ENCODE results near the gene MPG. TPM values are rescaled to one million over a fixed set of nuclear protein-coding genes. Genes with fewer than 3 reads are reported as not detected.

Gene MPG
- total RNA-seq, 1 experiment from 2014 or later = 85.7 TPM

DNA sequence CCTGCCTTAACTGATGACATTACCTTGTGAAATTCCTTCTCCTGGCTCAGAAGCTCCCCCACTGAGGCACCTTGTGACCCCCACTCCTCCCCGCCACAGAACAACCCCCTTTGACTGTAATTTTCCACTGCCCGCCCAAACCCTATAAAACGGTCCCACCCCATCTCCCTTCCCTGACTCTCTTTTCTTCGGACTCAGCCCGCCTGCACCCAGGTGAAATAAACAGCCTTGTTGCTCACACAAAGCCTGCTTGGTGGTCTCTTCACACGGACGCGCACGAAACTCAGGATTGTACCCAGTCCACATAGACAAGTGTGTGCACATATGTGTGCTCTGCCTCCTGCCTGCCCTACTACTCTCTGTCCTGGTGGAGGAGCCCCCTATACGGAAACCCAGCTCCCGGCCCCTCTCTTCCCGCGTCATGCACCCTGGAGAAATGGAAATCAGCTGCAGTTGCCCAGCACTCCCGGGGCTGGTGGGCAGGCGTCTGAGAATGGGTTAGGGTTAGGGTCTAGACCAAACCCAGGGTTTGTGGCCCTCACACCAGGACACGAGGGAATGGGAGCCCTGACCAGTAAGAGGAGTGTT, 3.2 kb upstream of the MPG start:
- no TSS peak for BruUV-seq (replicated peaks)
- DNase-seq (ENCODE audit: low read depth, low spot score) (no peak), ATAC-seq (no peak)
- Histone ChIP-seq H3K27ac (ENCODE audit: low read length) (0 out of 2 replicates have a peak overlapping the region, but pooled peaks have one; percentile 11), H3K27me3 (ENCODE audit: control insufficient read depth, insufficient read depth, low read length) (no peaks in the 10 kb centered on the region), H3K4me3 (ENCODE audit: low read depth in 2 of 2, low read length in 2 of 2) (no peak overlapping the region), H3K4me1 (ENCODE audit: control insufficient read depth, insufficient read depth, low read length) (peaks cover 63% of the 10 kb centered on the region), H3K9me3 (ENCODE audit: control insufficient read depth, insufficient read depth, low read depth, low read length) (no peaks in the 10 kb centered on the region), H3K36me3 (ENCODE audit: control insufficient read depth, insufficient read depth, low read length) (no peaks in the 10 kb centered on the region)
- CTCF ChIA-PET = interaction anchor here (0.5 to 1.2 kb wide), 4 partner anchors 9 to 333 kb away, joined by 3 to 6 read pairs (median 4); no protein-coding TSS in a partner anchor
- intact Hi-C loops (cut with micrococcal nuclease; ENCODE audit: unreplicated experiment) = no loop called here
- POLR2A ChIA-PET = no interaction called here
- in situ Hi-C loops (cut with HindIII; ENCODE audit: low pct_unique_long_range_greater_than_20kb, low sequenced_read_pairs) = no loop called here
- TF ChIP-seq, protein P1, sequence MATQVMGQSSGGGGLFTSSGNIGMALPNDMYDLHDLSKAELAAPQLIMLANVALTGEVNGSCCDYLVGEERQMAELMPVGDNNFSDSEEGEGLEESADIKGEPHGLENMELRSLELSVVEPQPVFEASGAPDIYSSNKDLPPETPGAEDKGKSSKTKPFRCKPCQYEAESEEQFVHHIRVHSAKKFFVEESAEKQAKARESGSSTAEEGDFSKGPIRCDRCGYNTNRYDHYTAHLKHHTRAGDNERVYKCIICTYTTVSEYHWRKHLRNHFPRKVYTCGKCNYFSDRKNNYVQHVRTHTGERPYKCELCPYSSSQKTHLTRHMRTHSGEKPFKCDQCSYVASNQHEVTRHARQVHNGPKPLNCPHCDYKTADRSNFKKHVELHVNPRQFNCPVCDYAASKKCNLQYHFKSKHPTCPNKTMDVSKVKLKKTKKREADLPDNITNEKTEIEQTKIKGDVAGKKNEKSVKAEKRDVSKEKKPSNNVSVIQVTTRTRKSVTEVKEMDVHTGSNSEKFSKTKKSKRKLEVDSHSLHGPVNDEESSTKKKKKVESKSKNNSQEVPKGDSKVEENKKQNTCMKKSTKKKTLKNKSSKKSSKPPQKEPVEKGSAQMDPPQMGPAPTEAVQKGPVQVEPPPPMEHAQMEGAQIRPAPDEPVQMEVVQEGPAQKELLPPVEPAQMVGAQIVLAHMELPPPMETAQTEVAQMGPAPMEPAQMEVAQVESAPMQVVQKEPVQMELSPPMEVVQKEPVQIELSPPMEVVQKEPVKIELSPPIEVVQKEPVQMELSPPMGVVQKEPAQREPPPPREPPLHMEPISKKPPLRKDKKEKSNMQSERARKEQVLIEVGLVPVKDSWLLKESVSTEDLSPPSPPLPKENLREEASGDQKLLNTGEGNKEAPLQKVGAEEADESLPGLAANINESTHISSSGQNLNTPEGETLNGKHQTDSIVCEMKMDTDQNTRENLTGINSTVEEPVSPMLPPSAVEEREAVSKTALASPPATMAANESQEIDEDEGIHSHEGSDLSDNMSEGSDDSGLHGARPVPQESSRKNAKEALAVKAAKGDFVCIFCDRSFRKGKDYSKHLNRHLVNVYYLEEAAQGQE (IDR thresholded peaks at IDR 0.05; ENCODE audit: insufficient read depth in 1 of 2, low read depth in 2 of 2, low read length in 1 of 2) = no peak

DNA sequence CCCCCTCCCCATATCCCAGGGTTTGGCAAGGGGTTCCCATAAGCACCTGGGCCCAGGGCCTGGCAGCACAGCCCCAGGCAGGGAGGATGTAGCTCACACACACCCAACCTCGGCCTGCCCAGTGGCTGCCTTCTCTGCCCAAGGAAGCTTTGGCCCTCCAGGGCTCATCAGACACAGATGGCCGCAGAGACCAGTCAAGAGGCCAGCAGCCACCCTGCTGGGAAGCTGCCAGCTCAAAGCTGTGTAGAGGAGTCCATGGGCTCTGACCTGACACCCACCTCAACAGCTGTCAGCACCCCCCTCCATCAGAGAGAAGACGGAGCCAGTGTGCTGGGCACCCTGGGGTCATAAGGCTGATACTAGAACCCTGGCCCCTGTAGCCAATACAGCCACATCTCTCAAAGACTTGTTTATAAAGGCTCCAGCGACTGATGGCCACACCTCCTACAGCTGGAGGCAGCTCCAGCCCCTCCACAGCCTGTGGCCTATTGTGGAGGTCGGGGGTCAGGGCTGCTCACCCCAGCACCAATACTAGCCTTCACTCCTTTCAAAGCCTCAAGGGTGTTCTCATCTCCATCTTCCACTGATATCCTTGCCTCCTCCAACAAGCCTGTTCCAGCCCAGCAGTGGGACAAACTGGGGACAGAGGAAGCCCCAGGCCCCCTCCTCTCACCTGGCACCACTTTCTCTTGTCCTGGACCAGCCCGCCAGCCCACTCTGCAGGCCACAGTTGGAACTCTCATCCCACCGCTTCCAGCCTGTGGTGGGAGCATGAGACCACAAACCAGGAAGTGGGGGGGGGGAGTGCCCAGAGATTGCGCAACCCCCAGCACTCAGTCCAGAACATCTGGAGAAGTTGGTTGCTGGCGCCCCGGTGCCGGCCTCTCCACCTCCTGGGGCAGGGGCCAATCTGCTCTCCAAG, 2.2 kb upstream of the MPG start:
- no peak for ATAC-seq
- BruUV-seq (replicated peaks) = no TSS peak
- peak overlapping the region; percentile 11; the same call in 1 of the 2 replicates for H3K27ac ChIP-seq (ENCODE audit: low read length)

More for the DNA sequence above, 2.2 kb upstream of the MPG start:
- peaks cover 53% of the 10 kb centered on the region for H3K4me1 ChIP-seq (ENCODE audit: control insufficient read depth, insufficient read depth, low read length)
- TF ChIP-seq, protein P1 (IDR thresholded peaks at IDR 0.05; ENCODE audit: insufficient read depth in 1 of 2, low read depth in 2 of 2, low read length in 1 of 2) = no peak
- TF ChIP-seq, protein P2, sequence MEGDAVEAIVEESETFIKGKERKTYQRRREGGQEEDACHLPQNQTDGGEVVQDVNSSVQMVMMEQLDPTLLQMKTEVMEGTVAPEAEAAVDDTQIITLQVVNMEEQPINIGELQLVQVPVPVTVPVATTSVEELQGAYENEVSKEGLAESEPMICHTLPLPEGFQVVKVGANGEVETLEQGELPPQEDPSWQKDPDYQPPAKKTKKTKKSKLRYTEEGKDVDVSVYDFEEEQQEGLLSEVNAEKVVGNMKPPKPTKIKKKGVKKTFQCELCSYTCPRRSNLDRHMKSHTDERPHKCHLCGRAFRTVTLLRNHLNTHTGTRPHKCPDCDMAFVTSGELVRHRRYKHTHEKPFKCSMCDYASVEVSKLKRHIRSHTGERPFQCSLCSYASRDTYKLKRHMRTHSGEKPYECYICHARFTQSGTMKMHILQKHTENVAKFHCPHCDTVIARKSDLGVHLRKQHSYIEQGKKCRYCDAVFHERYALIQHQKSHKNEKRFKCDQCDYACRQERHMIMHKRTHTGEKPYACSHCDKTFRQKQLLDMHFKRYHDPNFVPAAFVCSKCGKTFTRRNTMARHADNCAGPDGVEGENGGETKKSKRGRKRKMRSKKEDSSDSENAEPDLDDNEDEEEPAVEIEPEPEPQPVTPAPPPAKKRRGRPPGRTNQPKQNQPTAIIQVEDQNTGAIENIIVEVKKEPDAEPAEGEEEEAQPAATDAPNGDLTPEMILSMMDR (IDR thresholded peaks at IDR 0.05) = no peak
- TF ChIP-seq TCF7L2 (IDR thresholded peaks at IDR 0.05; ENCODE audit: low read depth, low read length) (no peak), SIN3A (IDR thresholded peaks at IDR 0.05; ENCODE audit: borderline replicate concordance, insufficient read depth, low read depth, low read length) (no peak), POLR2AphosphoS5 (IDR thresholded peaks at IDR 0.05; ENCODE audit: low read depth, low read length) (no peak)
- DNase-seq (ENCODE audit: low read depth, low spot score) = no peak
- in situ Hi-C loops (cut with HindIII; ENCODE audit: low pct_unique_long_range_greater_than_20kb, low sequenced_read_pairs) (no loop called here), intact Hi-C loops (cut with micrococcal nuclease; ENCODE audit: unreplicated experiment) (no loop called here)
- H3K27me3 ChIP-seq (ENCODE audit: control insufficient read depth, insufficient read depth, low read length) = no peaks in the 10 kb centered on the region
- CTCF ChIA-PET = interaction anchor here (0.8 to 1.0 kb wide), 2 partner anchors 9 to 10 kb away, joined by 3 to 6 read pairs; no protein-coding TSS in a partner anchor
- H3K9me3 ChIP-seq (ENCODE audit: control insufficient read depth, insufficient read depth, low read depth, low read length) = no peaks in the 10 kb centered on the region
- no peak overlapping the region for H3K4me3 ChIP-seq (ENCODE audit: low read depth in 2 of 2, low read length in 2 of 2)
- H3K36me3 ChIP-seq (ENCODE audit: control insufficient read depth, insufficient read depth, low read length) = no peaks in the 10 kb centered on the region
- POLR2A ChIA-PET = no interaction called here
